HEK293T (cell line): ENCODE measurements around the gene ANGEL1.

Source experiments
- FOXK2 ChIP-seq: fragments of 450-650 bp; IDR thresholded peaks from 2 replicates; pipeline ENCODE4 v1.6.1; 2016; ENCODE audit warnings: mild to moderate bottlenecking
- NFRKB ChIP-seq: fragments of 450-650 bp; IDR thresholded peaks from 2 replicates; pipeline ENCODE4 v1.6.1; 2016; ENCODE audit warnings: mild to moderate bottlenecking, moderate library complexity
- SP1 ChIP-seq: fragments of 450-650 bp; IDR thresholded peaks from 2 replicates; pipeline ENCODE4 v1.6.1; 2017
- SUZ12 ChIP-seq: fragments of 450-650 bp; IDR thresholded peaks from 2 replicates; pipeline ENCODE4 v1.6.1; 2016; ENCODE audit warnings: mild to moderate bottlenecking
- ZNF384 ChIP-seq: fragments of 450-650 bp; IDR thresholded peaks from 2 replicates; pipeline ENCODE4 v1.6.1; 2016
- TF ChIP-seq, protein P1 (sequence below): fragments of 450-650 bp; IDR thresholded peaks from 2 replicates; pipeline ENCODE4 v1.6.1; 2016

DNA sequence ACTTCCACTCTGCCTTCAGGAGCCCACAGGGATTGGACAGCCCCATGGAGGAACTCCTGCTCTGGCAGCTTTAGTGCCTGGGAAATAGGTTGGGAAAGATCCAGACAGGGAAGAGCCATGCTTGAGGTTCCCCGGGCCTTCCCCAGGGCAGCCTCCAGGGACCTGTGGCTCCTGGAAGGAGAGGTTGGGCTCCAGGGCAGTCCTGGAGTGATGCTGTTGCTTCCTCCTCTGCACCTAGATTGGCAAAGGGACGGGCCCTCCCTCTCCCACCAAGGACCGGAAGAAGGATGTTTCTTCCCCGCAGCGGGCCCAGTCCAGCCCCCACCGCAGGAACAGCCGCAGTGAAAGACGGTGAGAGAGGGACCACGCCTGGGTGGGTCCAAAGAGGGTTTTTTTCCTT is 35.0 kb downstream of the ANGEL1 start:
- TF ChIP-seq, protein P1, sequence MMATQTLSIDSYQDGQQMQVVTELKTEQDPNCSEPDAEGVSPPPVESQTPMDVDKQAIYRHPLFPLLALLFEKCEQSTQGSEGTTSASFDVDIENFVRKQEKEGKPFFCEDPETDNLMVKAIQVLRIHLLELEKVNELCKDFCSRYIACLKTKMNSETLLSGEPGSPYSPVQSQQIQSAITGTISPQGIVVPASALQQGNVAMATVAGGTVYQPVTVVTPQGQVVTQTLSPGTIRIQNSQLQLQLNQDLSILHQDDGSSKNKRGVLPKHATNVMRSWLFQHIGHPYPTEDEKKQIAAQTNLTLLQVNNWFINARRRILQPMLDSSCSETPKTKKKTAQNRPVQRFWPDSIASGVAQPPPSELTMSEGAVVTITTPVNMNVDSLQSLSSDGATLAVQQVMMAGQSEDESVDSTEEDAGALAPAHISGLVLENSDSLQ = no peak
- TF ChIP-seq NFRKB = no peak
- no peak for TF ChIP-seq SP1
- TF ChIP-seq SUZ12 = no peak
- TF ChIP-seq ZNF384 = no peak
- TF ChIP-seq FOXK2 = no peak
